A673 (cell line): ENCODE results near the gene KCNK2. TPM values are rescaled to one million over a fixed set of nuclear protein-coding genes. Genes with fewer than 3 reads are reported as not detected.

ENCODE experiments used
- BruUV-seq: library from RNA; stranded (reverse); fragments of 400-500 nt; replicated peaks from 2 replicates; lab custom pipeline; 2021; lab: Mats Ljungman, UMichigan
- CTCF ChIA-PET: fragments of 300-600 bp; sonication (Branson Sonifier 250); formaldehyde crosslinking; loops from one replicate; lab custom pipeline; 2022; ENCODE audit warnings: antibody characterized with exemption; lab: Charles Lee
- POLR2A ChIA-PET: fragments of 300-600 bp; sonication (Branson Sonifier 250); formaldehyde crosslinking; loops from one replicate; lab custom pipeline; 2022; ENCODE audit warnings: antibody characterized with exemption; ENCODE audit not compliant: low non-redundant PET; lab: Charles Lee
- DNase-seq: peaks from one replicate; pipeline ENCODE4 v3.0.0-alpha.2; 2015; ENCODE audit warnings: low spot score
- H3K27ac ChIP-seq: fragments of 200-600 bp; sonication (generic); 2 replicates; pipeline ENCODE4 v1.5.1; 2016; ENCODE audit warnings: mixed run types, low read depth, mild to moderate bottlenecking, mixed read lengths, antibody characterized with exemption, low read length; ENCODE audit not compliant: poor library complexity, severe bottlenecking
- H3K27me3 ChIP-seq: fragments of 200-600 bp; sonication (generic); replicated peaks from 2 replicates; pipeline ENCODE4 v1.6.1; 2017; ENCODE audit warnings: mixed run types, low read depth, mild to moderate bottlenecking, mixed read lengths, antibody characterized with exemption, low read length; ENCODE audit not compliant: insufficient read depth, poor library complexity
- H3K36me3 ChIP-seq: fragments of 200-600 bp; sonication (generic); 2 replicates; pipeline ENCODE4 v1.6.1; 2016; ENCODE audit warnings: mixed run types, mild to moderate bottlenecking, mixed read lengths, antibody characterized with exemption, low read length; ENCODE audit not compliant: insufficient read depth, poor library complexity, severe bottlenecking
- H3K4me1 ChIP-seq: fragments of 200-600 bp; sonication (generic); 2 replicates; pipeline ENCODE4 v1.6.1; 2017; ENCODE audit warnings: mixed run types, mild to moderate bottlenecking, mixed read lengths, antibody characterized with exemption, low read length; ENCODE audit not compliant: insufficient read depth, poor library complexity, severe bottlenecking
- H3K4me3 ChIP-seq: fragments of 200-600 bp; sonication (generic); 2 replicates; pipeline ENCODE4 v1.5.1; 2016; ENCODE audit warnings: low read depth, mixed run types, mild to moderate bottlenecking, mixed read lengths, low read length; ENCODE audit not compliant: poor library complexity, severe bottlenecking
- H3K9me3 ChIP-seq: fragments of 200-600 bp; sonication (generic); 2 replicates; pipeline ENCODE4 v1.6.1; 2016; ENCODE audit warnings: mixed run types, low read depth, mild to moderate bottlenecking, mixed read lengths, antibody characterized with exemption, low read length; ENCODE audit not compliant: poor library complexity, severe bottlenecking
- CTCF ChIP-seq: fragments of 300-800, 200-600 bp; sonication (generic); conservative IDR thresholded peaks from 2 replicates; pipeline ENCODE4 v1.5.1; 2017; ENCODE audit warnings: low read depth, mild to moderate bottlenecking, antibody characterized with exemption, low read length, moderate library complexity, mixed read lengths
- EZH2 ChIP-seq: fragments of 200-600 bp; sonication (generic); IDR thresholded peaks from 2 replicates; pipeline ENCODE4 v1.6.1; 2017; ENCODE audit warnings: borderline replicate concordance, low read depth, mild to moderate bottlenecking, mixed read lengths, antibody characterized with exemption, low read length; ENCODE audit not compliant: poor library complexity, severe bottlenecking
- intact Hi-C: fragments of 100-400 bp; cut with micrococcal nuclease; formaldehyde crosslinking; loops from one replicate; pipeline ENCODE4 v1.10.0; 2022; ENCODE audit not compliant: unreplicated experiment
- total RNA-seq: library from RNA; stranded (reverse); gene quantifications from 2 replicates; pipeline ENCODE4 v1.2.3, GENCODE V29; 2021

KCNK2 gene
- total RNA-seq, 1 experiment from 2014 or later: not detected

GRCh38 chr1:215146240-215146975, 63.9 kb downstream of the KCNK2 start:
- Histone ChIP-seq H3K4me1 (no peaks in the 10 kb centered on the region), H3K9me3 (peaks cover 6% of the 10 kb centered on the region), H3K27me3 (no peaks in the 10 kb centered on the region), H3K36me3 (no peaks in the 10 kb centered on the region), H3K27ac (no peak overlapping the region), H3K4me3 (no peak overlapping the region)
- ChIA-PET POLR2A (no interaction called here), CTCF (interaction anchor here (1.8 kb wide), 1 partner anchor 485 kb away, joined by 5 read pairs; no protein-coding TSS in a partner anchor)
- peak; percentile 42 for DNase-seq
- intact Hi-C loops: loop anchor here (1.0 kb wide), 1 partner anchor 487 kb away; no protein-coding TSS in a partner anchor
- TF ChIP-seq CTCF (peak; percentile 67), EZH2 (no peak)
- no TSS peak for BruUV-seq

- ChIA-PET POLR2A (no interaction called here), CTCF (interaction anchor here (1.8 kb wide), 1 partner anchor 486 kb away, joined by 5 read pairs; no protein-coding TSS in a partner anchor)
- H3K4me3 ChIP-seq: no peak overlapping the region
- TF ChIP-seq CTCF (no peak), EZH2 (no peak)
- DNase-seq: no peak
- H3K36me3 ChIP-seq: no peaks in the 10 kb centered on the region
- intact Hi-C loops: no loop called here
- H3K9me3 ChIP-seq: no peaks in the 10 kb centered on the region
- no peak overlapping the region for H3K27ac ChIP-seq
- no peaks in the 10 kb centered on the region for H3K4me1 ChIP-seq
- no peaks in the 10 kb centered on the region for H3K27me3 ChIP-seq
- no TSS peak for BruUV-seq
Measured at GRCh38 chr1:215147024-215147423, 64.5 kb downstream of the KCNK2 start.

GRCh38 chr1:215151841-215152549, 69.5 kb downstream of the KCNK2 start:
- ChIA-PET CTCF (no interaction called here), POLR2A (no interaction called here)
- no peaks in the 10 kb centered on the region for H3K4me1 ChIP-seq
- TF ChIP-seq CTCF (no peak), EZH2 (no peak)
- no peaks in the 10 kb centered on the region for H3K27me3 ChIP-seq
- no TSS peak for BruUV-seq
- H3K4me3 ChIP-seq: no peak overlapping the region
- no peak overlapping the region for H3K27ac ChIP-seq
- DNase-seq: no peak
- intact Hi-C loops: no loop called here
- H3K9me3 ChIP-seq: no peaks in the 10 kb centered on the region
- no peaks in the 10 kb centered on the region for H3K36me3 ChIP-seq
